BJ (cell line): ENCODE data around the gene MYL7. TPM values are rescaled to one million over a fixed set of nuclear protein-coding genes. Genes with fewer than 3 reads are reported as not detected.

Experiments
- CTCF ChIA-PET: fragments of 350-600 bp; formaldehyde crosslinking; extraction: SDS; loops from one replicate; lab custom pipeline; 2021; ENCODE audit warnings: antibody characterized with exemption, inconsistent platforms; lab: Yijun Ruan, JAX
- POLR2A ChIA-PET: fragments of 300-600 bp; sonication (Branson Sonifier 250); formaldehyde crosslinking; extraction: SDS; loops from one replicate; lab custom pipeline; 2021; ENCODE audit warnings: antibody characterized with exemption; lab: Charles Lee
- DNase-seq: peaks from one replicate; pipeline ENCODE4 v3.0.0-alpha.2; 2011; ENCODE audit warnings: low read depth
- H3K27me3 ChIP-seq: 2 replicates; pipeline ENCODE4 v1.6.0; 2011; ENCODE audit warnings: low read length; ENCODE audit not compliant: control insufficient read depth, insufficient read depth
- H3K36me3 ChIP-seq: 2 replicates; pipeline ENCODE4 v1.5.1; 2011; ENCODE audit warnings: low read length; ENCODE audit not compliant: control insufficient read depth, insufficient read depth
- H3K4me3 ChIP-seq: 2 replicates; pipeline ENCODE4 v1.5.1; 2011; ENCODE audit warnings: low read depth, mild to moderate bottlenecking, control low read depth, low read length
- polyA plus RNA-seq: library from polyadenylated mRNA; depleted of rRNA; stranded (reverse); fragments of >200 nt; gene quantifications from 2 replicates; pipeline ENCODE4 v1.2.3, GENCODE V29; 2011; rRNA removed
- small RNA-seq: library from RNA; depleted of rRNA; stranded (forward); fragments of <200 nt; gene quantifications from one replicate; pipeline ENCODE3, GENCODE V24; 2012; ENCODE audit warnings: low replicate concordance, low read depth; ENCODE audit not compliant: insufficient read length
- TF ChIP-seq, protein P1 (sequence below): IDR thresholded peaks from 2 replicates; pipeline ENCODE4 v1.5.1; 2011; ENCODE audit warnings: low read depth, mild to moderate bottlenecking, control low read depth, inconsistent platforms, low read length, moderate library complexity; ENCODE audit not compliant: insufficient read depth

MYL7 gene
- polyA plus RNA-seq, 1 experiment, result 0.26 TPM

DNA sequence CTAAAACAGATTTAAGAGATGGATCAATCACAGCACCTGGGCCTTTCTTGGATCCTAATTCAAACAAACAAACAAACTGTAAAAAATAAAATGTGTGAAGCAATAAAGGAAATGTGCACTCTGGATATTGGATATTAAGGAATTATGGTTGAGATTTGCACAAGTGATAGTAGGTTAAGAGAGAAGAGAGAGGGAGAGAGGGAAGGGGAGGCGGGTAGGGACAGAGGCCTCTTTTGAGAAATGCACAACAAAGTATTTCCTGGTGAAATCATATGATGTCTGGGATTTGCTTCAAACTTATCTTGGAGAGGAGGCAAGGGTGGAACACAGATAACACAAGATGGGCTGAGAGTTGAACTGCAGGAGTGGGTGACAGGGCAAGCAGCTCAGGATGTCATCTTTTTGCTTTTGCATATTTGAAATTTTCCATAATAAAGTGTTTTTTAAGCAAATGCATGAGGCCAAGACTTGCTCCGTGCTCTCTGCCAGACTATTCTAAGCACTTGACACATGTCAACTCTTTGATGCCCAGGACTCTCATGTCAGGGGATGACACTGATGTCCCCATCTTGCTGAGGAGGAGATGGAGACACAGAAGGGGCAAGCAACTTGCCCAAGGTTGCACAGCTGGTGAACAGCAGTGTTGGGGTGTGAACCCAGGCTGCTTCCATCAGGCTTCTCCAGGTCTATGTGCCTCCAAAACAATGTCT lies 46.1 kb downstream of the MYL7 start:
- H3K27me3 ChIP-seq, result no peaks in the 10 kb centered on the region
- H3K4me3 ChIP-seq, result no peak overlapping the region
- CTCF ChIA-PET, result no interaction called here
- no peak for DNase-seq
- POLR2A ChIA-PET, result no interaction called here
- TF ChIP-seq, protein P1, sequence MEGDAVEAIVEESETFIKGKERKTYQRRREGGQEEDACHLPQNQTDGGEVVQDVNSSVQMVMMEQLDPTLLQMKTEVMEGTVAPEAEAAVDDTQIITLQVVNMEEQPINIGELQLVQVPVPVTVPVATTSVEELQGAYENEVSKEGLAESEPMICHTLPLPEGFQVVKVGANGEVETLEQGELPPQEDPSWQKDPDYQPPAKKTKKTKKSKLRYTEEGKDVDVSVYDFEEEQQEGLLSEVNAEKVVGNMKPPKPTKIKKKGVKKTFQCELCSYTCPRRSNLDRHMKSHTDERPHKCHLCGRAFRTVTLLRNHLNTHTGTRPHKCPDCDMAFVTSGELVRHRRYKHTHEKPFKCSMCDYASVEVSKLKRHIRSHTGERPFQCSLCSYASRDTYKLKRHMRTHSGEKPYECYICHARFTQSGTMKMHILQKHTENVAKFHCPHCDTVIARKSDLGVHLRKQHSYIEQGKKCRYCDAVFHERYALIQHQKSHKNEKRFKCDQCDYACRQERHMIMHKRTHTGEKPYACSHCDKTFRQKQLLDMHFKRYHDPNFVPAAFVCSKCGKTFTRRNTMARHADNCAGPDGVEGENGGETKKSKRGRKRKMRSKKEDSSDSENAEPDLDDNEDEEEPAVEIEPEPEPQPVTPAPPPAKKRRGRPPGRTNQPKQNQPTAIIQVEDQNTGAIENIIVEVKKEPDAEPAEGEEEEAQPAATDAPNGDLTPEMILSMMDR, result no peak
- H3K36me3 ChIP-seq, result no peaks in the 10 kb centered on the region

- Histone ChIP-seq H3K27me3 (no peaks in the 10 kb centered on the region), H3K4me3 (no peak overlapping the region), H3K36me3 (no peaks in the 10 kb centered on the region)
- DNase-seq, result no peak
- CTCF ChIA-PET, result no interaction called here
- POLR2A ChIA-PET, result no interaction called here
- TF ChIP-seq, protein P1, result no peak
These were observed 46.8 kb downstream of the MYL7 start for GRCh38 chr7:44094365-44094764.

GRCh38 chr7:44093102-44093641 lies 48.0 kb downstream of the MYL7 start:
- no peaks in the 10 kb centered on the region for H3K27me3 ChIP-seq
- POLR2A ChIA-PET, result no interaction called here
- no peak overlapping the region for H3K4me3 ChIP-seq
- H3K36me3 ChIP-seq, result no peaks in the 10 kb centered on the region
- DNase-seq, result no peak
- TF ChIP-seq, protein P1, result no peak
- CTCF ChIA-PET, result interaction anchor here (0.9 kb wide), 1 partner anchor 25 kb away, joined by 3 read pairs; no protein-coding TSS in a partner anchor

Small RNA genes lying within 50 kb of the gene (small RNA-seq; reads per million reads assigned to genes)
- gene RNA5SP230, result not detected

Other genes with a start within 250 kb of the MYL7 start
- gene URGCP, start 234.7 kb downstream of the MYL7 start, polyA plus RNA-seq, result 34.3 and 41.6 TPM in 2 replicates
- gene UBE2D4, start 214.9 kb downstream of the MYL7 start, polyA plus RNA-seq, result 24.3 and 27.6 TPM in 2 replicates
- gene SPDYE1, start 143.4 kb downstream of the MYL7 start, polyA plus RNA-seq, result not detected in 2 replicates
- 88.1 and 140 TPM in 2 replicates for gene DBNL, start 96.6 kb downstream of the MYL7 start, polyA plus RNA-seq
- 0.16 TPM in 1 of 2 replicates, not detected in the other for gene PGAM2, start 75.8 kb downstream of the MYL7 start, polyA plus RNA-seq
- gene POLM, start 58.8 kb downstream of the MYL7 start, polyA plus RNA-seq, result 6.0 and 10.8 TPM in 2 replicates
- 45.7 and 117 TPM in 2 replicates for gene AEBP1, start 37.0 kb downstream of the MYL7 start, polyA plus RNA-seq
- 54.8 and 87.2 TPM in 2 replicates for gene POLD2, start 17.8 kb downstream of the MYL7 start, polyA plus RNA-seq
- 0.22 and 0.40 TPM in 2 replicates for gene GCK, start 48.1 kb upstream of the MYL7 start, polyA plus RNA-seq
- 132 and 160 TPM in 2 replicates for gene YKT6, start 59.6 kb upstream of the MYL7 start, polyA plus RNA-seq
- gene CAMK2B, start 184.3 kb upstream of the MYL7 start, polyA plus RNA-seq, result 0.05 and 0.10 TPM in 2 replicates